HS-5 (cell line): ENCODE data around the gene ADGRG7.
A peak's percentile ranks its signal among the peaks of the same experiment; 100 is the strongest.
"Not testable (repeated sequence)": the region's sequence is repeated elsewhere in the genome, so short reads cannot be mapped to it uniquely, and the experiment has no call there.

Source experiments
- DNase-seq: peaks from one replicate; pipeline ENCODE4 v3.0.0-alpha.2; 2012; ENCODE audit warnings: low read depth

Gene ADGRG7, protein sequence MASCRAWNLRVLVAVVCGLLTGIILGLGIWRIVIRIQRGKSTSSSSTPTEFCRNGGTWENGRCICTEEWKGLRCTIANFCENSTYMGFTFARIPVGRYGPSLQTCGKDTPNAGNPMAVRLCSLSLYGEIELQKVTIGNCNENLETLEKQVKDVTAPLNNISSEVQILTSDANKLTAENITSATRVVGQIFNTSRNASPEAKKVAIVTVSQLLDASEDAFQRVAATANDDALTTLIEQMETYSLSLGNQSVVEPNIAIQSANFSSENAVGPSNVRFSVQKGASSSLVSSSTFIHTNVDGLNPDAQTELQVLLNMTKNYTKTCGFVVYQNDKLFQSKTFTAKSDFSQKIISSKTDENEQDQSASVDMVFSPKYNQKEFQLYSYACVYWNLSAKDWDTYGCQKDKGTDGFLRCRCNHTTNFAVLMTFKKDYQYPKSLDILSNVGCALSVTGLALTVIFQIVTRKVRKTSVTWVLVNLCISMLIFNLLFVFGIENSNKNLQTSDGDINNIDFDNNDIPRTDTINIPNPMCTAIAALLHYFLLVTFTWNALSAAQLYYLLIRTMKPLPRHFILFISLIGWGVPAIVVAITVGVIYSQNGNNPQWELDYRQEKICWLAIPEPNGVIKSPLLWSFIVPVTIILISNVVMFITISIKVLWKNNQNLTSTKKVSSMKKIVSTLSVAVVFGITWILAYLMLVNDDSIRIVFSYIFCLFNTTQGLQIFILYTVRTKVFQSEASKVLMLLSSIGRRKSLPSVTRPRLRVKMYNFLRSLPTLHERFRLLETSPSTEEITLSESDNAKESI

DNA sequence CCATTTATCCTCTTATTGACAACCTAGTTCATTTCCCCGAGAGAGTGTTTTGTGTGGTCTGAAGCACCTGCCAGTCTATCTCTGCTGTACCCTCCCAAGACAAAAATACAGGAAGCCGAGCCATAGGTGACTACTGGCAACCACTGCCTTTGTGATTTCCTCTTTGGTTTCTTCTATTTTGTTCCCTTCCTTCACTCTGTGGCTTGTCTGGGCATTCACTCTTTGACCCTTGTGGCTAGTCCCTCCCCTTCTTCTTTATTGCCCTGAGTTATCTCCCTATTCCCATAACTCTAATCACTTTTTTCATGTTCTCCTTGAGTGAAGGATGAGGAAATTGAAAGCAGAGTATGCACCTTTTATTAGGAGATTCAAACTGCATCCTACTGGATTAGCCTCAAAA lies at the start of gene ADGRG7:
ADGRG7 (plus strand) TSS at position 297 of the 400 bp plus-strand sequence. CDS start 256 bp downstream, outside the sequence.
- DNase-seq = no peak

DNA sequence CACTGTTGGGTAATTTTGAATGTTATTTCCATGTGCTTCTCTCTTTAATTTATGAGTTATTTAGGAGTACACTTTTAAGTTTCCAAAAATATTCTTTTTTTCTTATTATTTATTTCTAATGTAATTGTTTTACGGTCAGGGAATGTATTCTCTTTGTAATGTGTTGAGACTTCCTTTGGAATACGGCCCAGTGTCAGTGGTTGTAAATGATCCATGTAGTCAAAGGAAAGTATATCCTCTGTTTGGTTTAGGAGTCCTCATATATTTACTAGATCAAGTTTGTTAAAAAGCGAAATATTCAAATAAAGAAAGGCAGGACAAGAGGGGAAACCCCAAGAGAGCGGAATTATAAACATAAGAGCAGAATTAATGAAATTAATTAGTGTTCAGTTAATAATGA lies 49.0 kb upstream of the ADGRG7 start:
- no peak for DNase-seq

DNA sequence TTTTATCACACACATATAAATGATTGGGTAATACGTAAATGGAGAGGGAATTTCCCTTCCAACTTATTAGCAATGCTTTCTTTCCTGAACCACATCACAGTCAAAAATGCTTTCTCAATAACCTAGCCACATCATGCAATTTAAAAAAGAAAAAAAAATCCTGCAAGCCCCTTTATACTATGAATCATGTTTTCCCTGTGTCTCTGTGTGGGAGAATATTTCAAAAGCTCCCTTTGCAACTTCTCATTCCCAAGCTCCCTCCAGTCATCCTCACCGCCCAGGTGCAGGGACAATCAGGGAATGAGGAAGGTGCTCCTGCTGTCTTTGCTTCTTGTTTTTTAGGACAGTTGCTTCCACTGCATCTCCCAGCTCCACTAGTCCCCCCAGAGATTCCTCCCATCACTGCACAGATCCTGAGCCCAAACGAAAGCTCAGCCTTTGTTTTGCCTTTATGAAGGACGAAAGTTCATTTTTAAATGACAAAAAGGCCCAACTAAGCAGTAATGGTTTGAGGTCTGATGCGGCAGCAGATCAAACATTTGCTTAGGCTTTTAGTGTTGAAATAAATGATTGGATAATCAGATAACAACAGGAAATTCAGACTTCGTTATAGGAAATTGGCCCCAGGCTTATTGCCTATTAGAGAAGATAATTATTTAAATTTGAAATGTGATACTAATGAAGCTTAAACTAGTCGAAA lies 47.8 kb upstream of the ADGRG7 start:
- DNase-seq = peak; percentile 68

DNA sequence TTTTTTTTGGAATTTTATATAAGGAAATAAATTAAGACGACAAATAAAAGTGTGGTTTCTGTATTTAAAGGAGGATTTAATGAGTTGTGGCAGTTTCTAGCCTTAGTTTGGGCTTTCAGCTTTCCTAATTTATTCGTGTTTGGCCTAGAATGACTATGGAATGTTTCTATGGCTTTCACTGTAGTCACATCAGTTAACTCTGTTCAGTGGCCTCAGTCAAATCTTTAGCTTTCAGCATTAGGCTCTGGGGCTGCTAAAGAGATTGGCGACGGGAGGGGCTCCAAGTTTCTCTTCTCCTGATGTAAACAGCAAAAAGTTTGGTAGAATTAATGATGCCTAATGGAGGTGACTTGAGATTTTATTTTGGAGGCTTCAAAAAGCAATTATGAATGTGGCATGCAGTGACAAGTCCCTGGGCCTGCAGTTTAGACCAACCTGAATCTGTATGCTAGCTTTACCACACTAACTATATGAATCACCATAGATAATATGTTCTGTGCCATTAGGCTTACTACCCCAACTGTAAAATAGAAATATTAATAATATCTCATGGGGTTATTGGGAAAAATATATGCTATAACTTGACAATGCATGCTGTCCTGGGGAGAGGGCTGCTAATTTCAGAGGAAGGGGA lies 47.1 kb upstream of the ADGRG7 start:
- DNase-seq = no peak

DNA sequence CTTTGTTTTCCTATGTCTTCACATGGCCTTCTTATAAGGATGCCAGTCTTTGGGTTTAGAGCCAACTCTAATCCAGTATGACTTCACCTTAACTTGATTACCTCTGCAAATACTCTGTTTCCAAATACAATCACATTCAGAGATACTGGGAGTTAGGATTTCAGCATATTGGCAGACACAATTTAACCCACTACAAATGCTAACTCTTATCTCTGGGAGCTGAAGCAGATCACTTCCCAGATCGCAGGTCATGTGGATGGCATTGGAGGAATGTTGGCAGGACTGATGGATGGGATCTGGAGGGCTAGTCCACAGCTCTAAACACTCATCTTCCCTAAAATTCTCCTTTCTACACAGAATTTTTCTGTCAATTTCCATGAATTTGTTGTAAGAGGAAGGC lies 46.2 kb upstream of the ADGRG7 start:
- DNase-seq = no peak

DNA sequence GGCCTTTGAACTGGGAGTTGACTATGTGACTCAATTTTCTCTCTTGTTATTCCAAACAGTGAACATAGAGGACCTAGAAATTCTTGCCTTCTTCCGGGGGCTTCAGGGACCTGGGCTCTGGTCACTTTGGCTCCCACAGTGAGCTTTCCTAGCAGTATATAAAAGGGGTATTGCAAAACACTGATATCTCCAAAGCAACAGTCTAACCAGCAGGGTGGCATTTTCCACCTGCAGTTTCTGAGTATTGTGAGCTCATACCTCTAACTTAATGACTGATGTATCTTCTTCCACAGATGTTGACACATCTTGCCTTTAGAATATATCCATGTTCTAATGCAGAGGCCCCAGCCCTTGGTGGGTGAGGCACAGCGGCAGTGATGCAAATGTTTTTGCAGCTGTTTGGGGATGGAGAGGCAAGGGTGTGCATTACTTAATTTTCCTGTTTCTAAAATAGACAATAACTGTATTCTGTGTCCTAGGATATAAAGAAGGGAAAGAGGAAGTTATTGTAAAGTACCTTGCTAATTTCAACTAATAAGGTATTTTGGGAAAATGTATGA lies 45.7 kb upstream of the ADGRG7 start:
- no peak for DNase-seq

DNA sequence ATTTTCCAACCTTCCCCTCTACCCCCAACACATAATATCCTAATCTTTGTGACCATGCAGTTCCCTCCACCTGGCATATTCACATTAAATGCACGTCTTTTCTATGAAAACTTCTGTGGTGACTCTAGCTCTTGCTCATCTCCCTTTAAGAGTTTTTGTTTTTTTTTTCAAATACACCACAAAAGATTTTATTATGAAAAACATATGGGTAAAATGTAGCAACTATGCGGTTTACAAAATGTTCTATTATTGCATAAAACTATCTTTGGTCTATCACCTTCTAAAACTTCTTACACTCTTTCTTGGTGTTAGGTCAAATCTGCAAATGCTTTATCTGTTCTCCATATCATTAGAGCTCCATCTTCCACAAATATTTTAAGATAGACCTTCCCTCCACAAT lies 38.6 kb upstream of the ADGRG7 start:
- no peak for DNase-seq

DNA sequence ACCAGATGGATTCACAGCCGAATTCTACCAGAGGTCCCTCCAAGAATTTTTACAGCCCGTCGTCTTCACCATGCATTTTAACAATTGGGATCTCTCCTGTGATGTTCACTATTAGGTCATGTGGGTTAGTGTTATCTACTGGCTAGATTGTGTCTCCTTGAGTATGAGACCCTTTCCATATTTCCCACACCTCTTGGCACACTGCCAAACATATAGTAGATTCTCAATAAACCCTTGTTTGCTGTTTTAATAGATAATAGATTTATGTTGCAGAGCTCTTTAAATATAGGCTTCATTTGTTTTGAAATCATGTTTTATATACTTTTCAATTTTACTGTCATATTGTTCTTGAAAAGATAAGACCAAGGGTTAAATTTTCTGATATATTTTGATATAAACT lies 34.9 kb upstream of the ADGRG7 start:
- no peak for DNase-seq

DNA sequence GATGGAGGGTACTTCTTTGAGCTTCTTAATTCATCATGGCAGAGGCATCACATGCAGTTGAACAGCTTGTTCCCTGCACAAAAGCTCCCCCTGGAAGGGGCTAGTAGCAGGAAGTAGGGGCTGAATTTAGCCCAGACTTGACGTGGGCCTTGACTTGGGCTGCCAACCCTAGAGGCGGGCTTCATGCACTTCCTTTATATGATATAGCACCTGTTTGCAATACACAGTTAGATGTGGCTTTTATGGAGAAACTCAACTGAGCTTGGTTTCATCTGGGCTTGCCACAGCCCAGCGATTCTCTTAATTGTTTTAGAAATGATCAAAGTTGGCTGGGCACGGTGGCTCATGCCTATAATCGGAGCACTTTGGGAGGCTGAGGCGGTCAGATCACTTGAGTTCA lies 33.7 kb upstream of the ADGRG7 start:
- DNase-seq = no peak

DNA sequence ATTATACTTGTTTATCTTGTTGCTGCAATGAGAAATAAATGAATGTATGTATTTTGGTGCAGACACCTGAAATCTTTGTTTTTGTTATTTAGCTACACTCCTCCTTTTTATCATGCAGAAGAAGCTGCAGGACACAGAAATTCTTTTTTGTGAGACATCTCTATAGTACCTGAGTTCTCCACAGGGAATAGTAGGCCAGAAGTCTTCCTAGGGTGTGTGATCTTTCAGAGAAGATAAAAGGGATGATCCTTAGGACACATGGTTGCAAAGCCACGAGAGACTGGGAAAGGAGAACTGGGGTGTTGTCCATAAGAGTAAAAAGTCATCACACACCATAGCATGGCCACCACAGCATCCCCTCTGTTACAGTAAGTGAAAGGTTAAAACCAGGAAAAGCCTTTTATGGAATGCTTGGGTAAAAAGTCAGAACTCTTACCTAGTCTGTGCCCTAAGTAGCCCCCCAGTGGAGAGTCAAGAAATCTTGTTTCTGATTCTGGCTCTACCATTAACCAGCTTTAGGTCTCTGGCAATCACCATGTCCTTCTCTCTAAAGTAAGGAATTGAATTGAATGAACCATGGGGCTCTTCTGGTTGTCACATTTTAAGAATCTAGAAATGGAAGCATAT lies 31.9 kb upstream of the ADGRG7 start:
- no peak for DNase-seq

DNA sequence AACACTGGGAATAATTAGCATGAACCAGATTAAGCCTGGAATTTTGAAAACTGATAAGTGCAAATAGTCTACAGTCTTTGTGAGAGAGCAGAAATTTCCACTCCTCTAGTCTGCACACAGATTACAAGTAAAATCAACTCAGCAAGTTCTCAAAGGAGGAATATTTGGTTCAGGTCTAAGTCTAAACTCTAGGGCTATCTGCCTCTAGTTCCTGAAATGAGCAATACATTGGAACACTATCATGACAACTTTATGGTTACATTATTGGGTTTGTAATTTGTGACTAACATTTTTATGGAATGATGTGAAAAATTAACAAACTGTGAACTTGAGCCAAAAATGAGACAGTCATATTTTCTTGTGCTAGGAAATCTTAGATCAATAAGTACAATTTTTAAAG lies 30.8 kb upstream of the ADGRG7 start:
- no peak for DNase-seq

DNA sequence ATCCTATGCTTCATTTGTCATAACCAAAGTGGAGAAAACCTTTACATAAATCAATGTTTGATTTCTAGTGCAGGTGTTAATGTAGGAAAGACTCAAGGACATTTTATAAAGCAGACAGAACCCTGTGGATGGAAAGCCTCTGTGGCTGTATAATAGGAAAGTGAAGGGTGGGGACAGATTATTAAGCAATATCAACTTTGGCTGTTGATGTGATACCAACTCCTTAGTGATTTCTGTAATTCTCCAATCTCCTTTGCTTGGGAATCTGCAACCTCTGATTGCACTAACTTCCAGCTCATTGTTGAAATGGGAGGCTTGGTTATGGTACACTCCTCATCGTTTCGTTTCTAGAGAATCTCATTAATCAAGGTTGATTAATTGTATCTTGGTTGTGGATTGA lies 29.3 kb upstream of the ADGRG7 start:
- no peak for DNase-seq

DNA sequence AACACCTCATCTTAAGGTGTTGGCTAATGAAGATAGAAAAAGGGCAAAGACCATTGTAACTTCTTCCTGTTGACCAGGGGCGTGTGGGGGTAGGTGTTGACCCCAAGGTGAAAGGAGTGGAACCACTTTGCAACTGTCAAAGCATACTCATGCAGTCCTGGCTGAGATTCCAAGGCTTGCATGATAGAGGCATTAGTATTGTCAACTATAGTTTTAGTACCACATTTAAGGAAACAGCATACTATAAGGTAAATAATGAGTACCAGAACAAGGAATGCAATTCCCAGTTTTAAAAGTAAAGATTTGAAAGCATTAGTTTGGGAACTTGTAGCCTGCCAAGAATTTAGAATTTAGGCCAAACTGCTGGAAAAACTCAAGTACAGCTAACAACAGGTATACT lies 27.8 kb upstream of the ADGRG7 start:
- no peak for DNase-seq

DNA sequence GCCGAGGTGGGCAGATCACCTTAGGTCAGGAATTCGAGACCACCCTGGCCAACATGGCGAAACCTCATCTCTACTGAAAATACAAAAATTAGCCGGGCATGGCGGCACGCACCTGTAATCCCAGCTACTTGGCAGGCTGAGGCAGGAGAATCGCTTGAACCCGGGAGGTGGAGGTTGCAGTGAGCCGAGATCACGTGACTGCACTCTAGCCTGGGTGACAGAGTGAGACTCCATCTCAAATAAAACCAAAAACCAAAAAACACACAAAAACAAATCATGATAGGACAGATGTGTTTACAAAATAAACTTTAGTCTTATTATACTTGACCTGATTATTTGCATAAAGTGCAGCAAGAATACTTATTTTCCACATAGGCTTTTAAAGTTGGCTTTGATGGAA lies 27.2 kb upstream of the ADGRG7 start:
- not testable (repeated sequence) for DNase-seq

DNA sequence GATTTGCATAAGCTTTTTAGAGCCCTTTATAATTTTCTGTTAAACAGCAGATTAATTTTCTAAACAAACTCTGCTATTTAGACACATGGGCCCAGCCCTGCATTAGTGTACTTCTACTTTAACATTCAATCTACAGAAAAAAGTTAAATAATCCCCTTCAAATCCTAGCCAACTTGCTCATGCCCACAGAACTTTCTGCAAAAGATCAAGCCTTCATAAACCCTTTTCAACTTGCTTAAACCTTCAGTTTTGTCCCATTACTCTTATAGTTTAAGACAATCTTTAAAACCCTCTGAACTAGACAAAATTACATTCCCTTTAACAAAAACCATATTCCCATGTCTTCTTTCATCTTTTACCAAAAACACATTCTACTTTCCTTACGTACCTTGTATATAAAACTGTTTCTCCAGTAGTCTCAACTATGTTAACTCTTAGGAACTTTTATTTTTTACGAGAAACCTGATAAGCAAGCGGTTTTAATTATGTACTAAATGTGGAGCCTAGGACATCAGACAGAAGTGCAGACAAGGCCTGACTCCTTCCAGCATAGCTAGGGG lies 25.2 kb upstream of the ADGRG7 start:
- no peak for DNase-seq

DNA sequence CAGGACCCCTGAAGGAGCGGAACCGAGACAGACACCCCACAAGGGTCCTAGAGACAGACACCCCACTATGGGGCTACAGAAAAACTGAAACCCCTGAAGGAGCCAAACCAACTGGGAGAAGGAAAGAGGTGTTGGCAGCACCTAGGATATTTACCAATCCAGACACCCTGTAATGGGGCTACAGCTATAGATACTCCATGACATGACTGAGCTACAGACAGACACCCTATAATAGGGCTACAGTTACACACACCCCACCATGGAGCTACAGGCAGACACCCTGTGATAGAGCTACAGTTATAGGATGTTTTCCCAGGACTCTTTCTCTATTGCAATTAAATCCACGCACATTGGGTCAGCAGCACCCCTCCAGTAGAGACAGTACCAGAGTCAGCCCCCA lies 22.6 kb upstream of the ADGRG7 start:
- DNase-seq = no peak

DNA sequence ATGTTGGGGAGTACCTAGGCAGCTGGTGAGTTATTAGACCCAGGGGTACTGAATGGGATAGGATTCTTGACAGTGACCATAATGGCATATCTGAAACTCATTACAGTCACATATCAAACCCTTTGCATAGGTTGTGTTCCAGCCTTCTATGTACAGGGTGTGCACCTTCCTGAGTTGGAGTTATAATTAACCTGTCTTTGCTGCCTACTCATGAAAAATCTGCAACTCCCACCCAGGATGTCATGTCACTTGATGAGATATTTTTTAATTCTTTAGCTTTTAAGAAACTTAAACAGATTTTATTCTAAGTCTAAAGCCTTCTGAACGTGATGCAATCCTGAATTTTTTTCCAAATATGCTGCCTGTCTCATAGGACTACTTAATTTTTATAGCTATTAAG lies 21.1 kb upstream of the ADGRG7 start:
- no peak for DNase-seq

DNA sequence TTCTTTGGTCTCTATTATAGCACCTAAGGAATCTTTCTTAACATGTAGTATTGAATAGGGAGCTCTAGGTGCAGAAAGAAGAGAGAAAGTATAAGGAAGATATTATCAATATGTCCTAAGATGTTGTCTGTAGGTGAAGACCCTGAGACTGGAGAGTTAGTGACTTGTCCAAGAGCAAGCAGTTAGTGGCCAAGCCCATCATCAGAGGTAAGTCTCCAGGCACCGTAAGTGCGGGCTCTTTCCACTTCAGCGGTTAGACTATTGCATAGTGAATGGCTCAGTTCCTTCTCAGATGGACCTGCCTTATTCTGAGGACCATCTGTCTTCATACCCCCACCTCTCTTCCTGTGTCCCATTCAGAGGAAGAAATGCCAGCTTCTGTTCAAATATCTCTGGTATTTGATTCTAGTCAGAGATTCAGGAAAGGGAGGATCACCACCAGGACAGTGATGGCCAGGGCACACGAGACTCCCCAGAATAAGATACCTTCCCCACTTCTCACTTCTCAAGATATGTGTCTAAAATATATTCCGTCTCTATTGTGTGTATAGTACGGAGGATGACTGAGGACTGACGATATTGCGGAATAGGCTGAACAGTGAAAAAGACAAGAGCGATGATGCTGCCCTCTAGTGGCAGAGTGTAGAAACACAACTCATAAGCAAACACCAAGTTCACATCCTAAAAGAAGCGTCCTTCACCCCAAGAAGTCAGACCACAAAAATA lies 19.1 kb upstream of the ADGRG7 start:
- peak; percentile 53 for DNase-seq

DNA sequence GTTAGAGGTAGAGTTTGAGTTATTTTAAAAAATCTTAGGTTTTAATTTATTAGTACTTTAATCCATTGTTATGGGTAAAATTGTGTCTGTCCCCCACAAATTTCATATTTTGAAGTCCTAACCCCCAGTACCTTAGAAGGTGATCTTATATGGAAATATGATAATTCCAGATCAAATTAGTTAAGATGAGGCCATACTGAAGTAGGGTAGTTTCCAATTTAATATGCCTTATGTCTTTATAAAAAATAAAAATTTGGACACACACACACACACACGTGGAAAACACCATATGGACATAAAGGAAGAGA lies 18.6 kb upstream of the ADGRG7 start:
- DNase-seq = no peak

DNA sequence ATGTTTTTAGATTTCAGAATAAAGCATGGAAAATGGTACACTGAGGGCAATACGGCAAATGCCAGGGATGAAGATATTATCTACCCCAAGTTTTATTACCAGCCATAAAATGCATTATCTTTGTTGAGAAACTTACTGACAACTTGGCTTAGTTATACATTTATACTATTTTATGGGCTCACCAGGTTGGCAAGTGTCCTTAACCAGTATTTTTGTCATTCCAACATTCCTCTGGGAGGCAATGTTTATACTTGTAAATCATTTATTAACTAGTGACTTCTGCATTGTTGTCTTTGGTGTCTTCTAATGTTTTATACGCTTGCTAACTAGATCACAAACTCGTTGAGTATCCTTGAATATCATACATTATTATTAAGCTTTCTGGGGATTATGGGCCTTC lies 18.0 kb upstream of the ADGRG7 start:
- DNase-seq = no peak
